ENCODE measurements around the gene TNS3. TPM values are rescaled to one million over a fixed set of nuclear protein-coding genes. Genes with fewer than 3 reads are reported as not detected.
A peak's percentile ranks its signal among the peaks of the same experiment; 100 is the strongest.

TNS3 gene
- total RNA-seq, 1 experiment from 2014 or later, result 533 TPM

GRCh38 chr7:47323904-47324303, 258.0 kb downstream of the TNS3 start:
- ChIA-PET POLR2A (no interaction called here), CTCF (no interaction called here)
- Histone ChIP-seq H3K9me3 (ENCODE audit: control insufficient read depth, insufficient read depth, low read depth, low read length) (no peaks in the 10 kb centered on the region), H3K27me3 (ENCODE audit: control insufficient read depth, insufficient read depth, low read length) (no peaks in the 10 kb centered on the region), H3K27ac (ENCODE audit: low read length) (no peak overlapping the region), H3K4me3 (ENCODE audit: low read depth in 2 of 2, low read length in 2 of 2) (no peak overlapping the region), H3K36me3 (ENCODE audit: control insufficient read depth, insufficient read depth, low read length) (peaks cover 36% of the 10 kb centered on the region), H3K4me1 (ENCODE audit: control insufficient read depth, insufficient read depth, low read length) (peaks cover 30% of the 10 kb centered on the region)
- in situ Hi-C loops (cut with HindIII; ENCODE audit: low pct_unique_long_range_greater_than_20kb, low sequenced_read_pairs) (no loop called here), intact Hi-C loops (cut with micrococcal nuclease; ENCODE audit: unreplicated experiment) (no loop called here)
- no TSS peak for BruUV-seq (replicated peaks)
- ATAC-seq, result no peak
- TF ChIP-seq, protein P1, sequence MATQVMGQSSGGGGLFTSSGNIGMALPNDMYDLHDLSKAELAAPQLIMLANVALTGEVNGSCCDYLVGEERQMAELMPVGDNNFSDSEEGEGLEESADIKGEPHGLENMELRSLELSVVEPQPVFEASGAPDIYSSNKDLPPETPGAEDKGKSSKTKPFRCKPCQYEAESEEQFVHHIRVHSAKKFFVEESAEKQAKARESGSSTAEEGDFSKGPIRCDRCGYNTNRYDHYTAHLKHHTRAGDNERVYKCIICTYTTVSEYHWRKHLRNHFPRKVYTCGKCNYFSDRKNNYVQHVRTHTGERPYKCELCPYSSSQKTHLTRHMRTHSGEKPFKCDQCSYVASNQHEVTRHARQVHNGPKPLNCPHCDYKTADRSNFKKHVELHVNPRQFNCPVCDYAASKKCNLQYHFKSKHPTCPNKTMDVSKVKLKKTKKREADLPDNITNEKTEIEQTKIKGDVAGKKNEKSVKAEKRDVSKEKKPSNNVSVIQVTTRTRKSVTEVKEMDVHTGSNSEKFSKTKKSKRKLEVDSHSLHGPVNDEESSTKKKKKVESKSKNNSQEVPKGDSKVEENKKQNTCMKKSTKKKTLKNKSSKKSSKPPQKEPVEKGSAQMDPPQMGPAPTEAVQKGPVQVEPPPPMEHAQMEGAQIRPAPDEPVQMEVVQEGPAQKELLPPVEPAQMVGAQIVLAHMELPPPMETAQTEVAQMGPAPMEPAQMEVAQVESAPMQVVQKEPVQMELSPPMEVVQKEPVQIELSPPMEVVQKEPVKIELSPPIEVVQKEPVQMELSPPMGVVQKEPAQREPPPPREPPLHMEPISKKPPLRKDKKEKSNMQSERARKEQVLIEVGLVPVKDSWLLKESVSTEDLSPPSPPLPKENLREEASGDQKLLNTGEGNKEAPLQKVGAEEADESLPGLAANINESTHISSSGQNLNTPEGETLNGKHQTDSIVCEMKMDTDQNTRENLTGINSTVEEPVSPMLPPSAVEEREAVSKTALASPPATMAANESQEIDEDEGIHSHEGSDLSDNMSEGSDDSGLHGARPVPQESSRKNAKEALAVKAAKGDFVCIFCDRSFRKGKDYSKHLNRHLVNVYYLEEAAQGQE (IDR thresholded peaks at IDR 0.05; ENCODE audit: insufficient read depth in 1 of 2, low read depth in 2 of 2, low read length in 1 of 2), result no peak
- TF ChIP-seq POLR2AphosphoS5 (IDR thresholded peaks at IDR 0.05; ENCODE audit: low read depth, low read length), result peak; percentile 47; the same call in 1 of the 2 replicates
- no peak for DNase-seq (ENCODE audit: low read depth, low spot score)

DNA sequence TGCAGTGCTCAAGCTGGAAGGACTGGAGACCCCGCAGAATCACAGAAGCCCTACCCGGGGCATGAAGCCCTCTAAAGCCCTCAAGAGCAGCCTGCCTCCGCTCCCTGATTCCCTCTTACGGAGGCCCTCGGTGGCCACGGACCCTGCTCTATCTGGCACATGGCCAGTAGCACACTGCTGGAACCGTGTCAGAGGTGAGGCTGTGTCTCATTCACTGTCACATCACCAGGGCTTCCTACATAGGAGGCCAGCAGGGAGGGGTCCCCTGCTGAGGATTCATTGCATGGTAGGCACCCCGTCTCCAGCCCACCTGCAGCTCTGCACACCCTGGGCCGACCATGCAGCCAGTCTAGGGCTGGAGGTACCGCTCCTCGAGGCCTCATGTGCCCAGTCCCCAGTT, 259.2 kb downstream of the TNS3 start:
- DNase-seq (ENCODE audit: low read depth, low spot score) (no peak), ATAC-seq (no peak)
- in situ Hi-C loops (cut with HindIII; ENCODE audit: low pct_unique_long_range_greater_than_20kb, low sequenced_read_pairs) (no loop called here), intact Hi-C loops (cut with micrococcal nuclease; ENCODE audit: unreplicated experiment) (no loop called here)
- no peak overlapping the region for H3K4me3 ChIP-seq (ENCODE audit: low read depth in 2 of 2, low read length in 2 of 2)
- ChIA-PET POLR2A (no interaction called here), CTCF (no interaction called here)
- no peak overlapping the region for H3K27ac ChIP-seq (ENCODE audit: low read length)
- no TSS peak for BruUV-seq (replicated peaks)
- no peaks in the 10 kb centered on the region for H3K27me3 ChIP-seq (ENCODE audit: control insufficient read depth, insufficient read depth, low read length)
- peaks cover 19% of the 10 kb centered on the region for H3K4me1 ChIP-seq (ENCODE audit: control insufficient read depth, insufficient read depth, low read length)
- TF ChIP-seq POLR2AphosphoS5 (IDR thresholded peaks at IDR 0.05; ENCODE audit: low read depth, low read length) (peak; percentile 36; the same call in 1 of the 2 replicates), TCF7L2 (IDR thresholded peaks at IDR 0.05; ENCODE audit: low read depth, low read length) (no peak)
- H3K36me3 ChIP-seq (ENCODE audit: control insufficient read depth, insufficient read depth, low read length), result peaks cover 44% of the 10 kb centered on the region
- no peaks in the 10 kb centered on the region for H3K9me3 ChIP-seq (ENCODE audit: control insufficient read depth, insufficient read depth, low read depth, low read length)

- BruUV-seq (replicated peaks), result no TSS peak
- ChIA-PET CTCF (no interaction called here), POLR2A (no interaction called here)
- Histone ChIP-seq H3K4me1 (ENCODE audit: control insufficient read depth, insufficient read depth, low read length) (peaks cover 9% of the 10 kb centered on the region), H3K27ac (ENCODE audit: low read length) (no peak overlapping the region), H3K9me3 (ENCODE audit: control insufficient read depth, insufficient read depth, low read depth, low read length) (no peaks in the 10 kb centered on the region), H3K27me3 (ENCODE audit: control insufficient read depth, insufficient read depth, low read length) (no peaks in the 10 kb centered on the region), H3K4me3 (ENCODE audit: low read depth in 2 of 2, low read length in 2 of 2) (no peak overlapping the region), H3K36me3 (ENCODE audit: control insufficient read depth, insufficient read depth, low read length) (peaks cover 53% of the 10 kb centered on the region)
- in situ Hi-C loops (cut with HindIII; ENCODE audit: low pct_unique_long_range_greater_than_20kb, low sequenced_read_pairs), result no loop called here
- DNase-seq (ENCODE audit: low read depth, low spot score) (no peak), ATAC-seq (no peak)
- TF ChIP-seq CTCF (IDR thresholded peaks at IDR 0.05) (no peak), POLR2AphosphoS5 (IDR thresholded peaks at IDR 0.05; ENCODE audit: low read depth, low read length) (no peak), TCF7L2 (IDR thresholded peaks at IDR 0.05; ENCODE audit: low read depth, low read length) (no peak), SIN3A (IDR thresholded peaks at IDR 0.05; ENCODE audit: borderline replicate concordance, insufficient read depth, low read depth, low read length) (no peak)
- TF ChIP-seq, protein P1 (IDR thresholded peaks at IDR 0.05; ENCODE audit: insufficient read depth in 1 of 2, low read depth in 2 of 2, low read length in 1 of 2), result no peak
- intact Hi-C loops (cut with micrococcal nuclease; ENCODE audit: unreplicated experiment), result no loop called here
Observed at GRCh38 chr7:47320296-47320695, 261.6 kb downstream of the TNS3 start.
